Measurements from ENCODE around the gene MADD. TPM values are rescaled to one million over a fixed set of nuclear protein-coding genes. Genes with fewer than 3 reads are reported as not detected.

The MADD gene
- total and polyA plus RNA-seq, 2 donors = 28.9 to 32.9 TPM

DNA sequence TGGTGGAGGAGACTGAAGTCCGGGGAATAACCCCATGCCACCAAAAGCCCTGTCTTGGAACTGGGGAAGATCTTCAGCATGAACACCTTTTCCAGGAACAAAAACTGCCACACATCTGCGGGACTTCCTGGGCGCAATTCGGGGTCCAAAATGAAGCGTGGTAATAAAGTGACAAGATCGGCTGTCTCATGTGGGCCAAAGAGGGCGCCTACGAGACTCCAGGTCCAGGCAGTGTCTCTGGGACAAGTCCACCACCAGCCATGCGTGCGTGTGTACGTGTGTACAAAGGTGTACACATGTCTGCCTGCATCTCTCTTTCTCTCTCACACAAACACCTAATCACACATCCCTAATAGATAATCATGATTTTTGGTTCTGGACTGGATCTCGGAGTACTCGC lies 91.5 kb downstream of the MADD start:
- no peak overlapping the region for H3K4me3 ChIP-seq (ENCODE audit: low read depth, low read length)
- no peaks in the 10 kb centered on the region for H3K36me3 ChIP-seq (ENCODE audit: insufficient read depth)
- H3K4me1 ChIP-seq (ENCODE audit: insufficient read depth) = no peaks in the 10 kb centered on the region
- DNase-seq (ENCODE audit: extremely low spot score) = no peak
- 81% methylated on average over 13 of the region's 13 CpGs for WGBS
- no peak overlapping the region for H3K27ac ChIP-seq (ENCODE audit: low read depth)

DNA sequence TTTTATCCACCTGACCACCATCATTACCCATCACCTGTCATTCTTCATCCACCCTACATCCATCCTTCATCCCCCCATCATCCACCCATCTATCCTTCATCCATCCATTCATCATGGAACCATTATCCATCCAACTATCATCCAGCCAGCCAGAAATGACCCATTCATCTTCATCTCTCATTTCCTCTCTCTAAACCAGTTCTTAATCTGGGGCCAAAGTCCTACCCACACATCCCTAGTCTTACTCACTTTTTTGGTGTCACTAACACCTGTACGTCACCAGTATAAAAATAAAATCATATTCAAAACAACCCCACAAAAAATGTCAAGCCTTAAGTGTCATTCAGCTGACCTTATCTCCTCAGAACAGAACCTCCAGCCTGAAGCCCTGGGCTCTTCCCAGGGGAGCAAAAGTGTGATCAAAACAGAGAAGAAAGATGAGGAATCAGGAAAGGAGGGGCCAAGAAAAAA lies 96.1 kb downstream of the MADD start:
- 79% methylated on average over 1 of the region's 1 CpG for WGBS
- Histone ChIP-seq H3K27ac (ENCODE audit: low read depth) (no peak overlapping the region), H3K4me3 (ENCODE audit: low read depth, low read length) (no peak overlapping the region), H3K36me3 (ENCODE audit: insufficient read depth) (no peaks in the 10 kb centered on the region), H3K4me1 (ENCODE audit: insufficient read depth) (no peaks in the 10 kb centered on the region)
- no peak for DNase-seq (ENCODE audit: extremely low spot score)

GRCh38 chr11:47369676-47370075 lies 99.7 kb downstream of the MADD start:
- no peaks in the 10 kb centered on the region for H3K4me1 ChIP-seq (ENCODE audit: insufficient read depth)
- 59% methylated on average over 3 of the region's 3 CpGs for WGBS
- no peak for DNase-seq (ENCODE audit: extremely low spot score)

DNA sequence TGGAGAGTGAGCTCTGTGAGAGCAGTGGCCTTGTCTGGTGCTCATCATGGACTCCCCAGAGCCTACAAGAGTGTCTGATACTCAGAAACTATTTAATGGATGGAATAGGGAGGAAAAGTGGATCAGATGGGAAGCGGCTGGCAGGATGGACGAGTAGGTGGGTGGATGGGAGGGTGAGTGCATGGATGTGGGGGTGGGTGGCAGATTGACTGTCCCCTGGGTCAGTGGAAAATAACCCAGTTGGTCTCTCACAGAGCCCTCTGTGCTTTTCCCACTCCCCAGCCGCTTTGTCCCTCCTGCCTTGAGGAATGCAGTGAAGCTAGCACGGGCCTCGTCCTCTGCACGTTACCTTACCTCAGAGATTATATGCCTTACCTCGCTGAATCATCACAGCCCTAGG lies 102.5 kb downstream of the MADD start:
- DNase-seq (ENCODE audit: extremely low spot score) = no peak
- H3K4me3 ChIP-seq (ENCODE audit: low read depth, low read length) = no peak overlapping the region
- WGBS = 69% methylated on average over 7 of the region's 7 CpGs
- no peaks in the 10 kb centered on the region for H3K36me3 ChIP-seq (ENCODE audit: insufficient read depth)
- H3K27ac ChIP-seq (ENCODE audit: low read depth) = no peak overlapping the region
- no peaks in the 10 kb centered on the region for H3K4me1 ChIP-seq (ENCODE audit: insufficient read depth)

More at GRCh38 chr11:47369676-47370075, 99.7 kb downstream of the MADD start:
- no peak overlapping the region for H3K4me3 ChIP-seq (ENCODE audit: low read depth, low read length)
- H3K36me3 ChIP-seq (ENCODE audit: insufficient read depth) = no peaks in the 10 kb centered on the region
- H3K27ac ChIP-seq (ENCODE audit: low read depth) = no peak overlapping the region

DNA sequence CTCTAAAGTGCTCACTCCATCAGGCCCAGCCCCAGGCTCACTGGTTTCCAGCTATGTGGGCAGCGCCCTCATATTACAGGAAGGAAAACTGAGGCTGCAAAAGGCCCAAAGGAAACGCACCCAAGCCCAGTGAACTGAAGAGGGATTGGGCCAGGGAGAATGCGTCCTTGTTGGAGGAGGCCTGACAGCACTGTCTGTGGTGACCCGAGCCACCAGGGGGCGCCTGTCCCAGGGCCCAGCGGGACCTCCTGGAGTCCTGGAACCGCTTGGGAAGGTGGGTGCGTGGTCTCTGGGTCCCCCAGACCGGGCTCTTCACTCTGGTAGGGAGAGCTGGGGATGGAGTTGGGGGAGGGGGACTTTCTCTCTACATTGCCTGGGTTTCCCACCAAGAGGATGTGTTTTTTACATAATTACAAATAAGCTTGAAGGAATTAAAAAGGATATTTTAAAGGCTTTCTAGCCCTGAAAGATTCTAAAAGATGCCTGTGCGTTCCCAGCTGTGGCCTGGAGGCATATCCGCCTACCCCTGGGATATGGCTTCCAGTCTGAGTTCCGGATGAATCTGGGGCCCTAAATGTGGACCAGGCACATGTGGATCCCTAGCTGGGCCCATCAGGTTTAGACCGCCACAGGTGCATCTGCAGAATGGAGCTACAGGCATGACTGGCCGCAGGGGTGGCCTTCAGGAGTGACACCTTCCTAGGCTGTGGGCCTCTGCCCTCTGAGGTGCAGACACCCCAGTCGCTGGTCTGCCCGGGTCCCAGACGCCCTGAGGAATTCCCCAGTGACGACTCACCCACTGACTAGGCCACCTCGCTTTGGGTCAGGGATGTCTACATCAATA lies 104.2 kb downstream of the MADD start:
- Histone ChIP-seq H3K27ac (ENCODE audit: low read depth) (no peak overlapping the region), H3K36me3 (ENCODE audit: insufficient read depth) (no peaks in the 10 kb centered on the region), H3K4me1 (ENCODE audit: insufficient read depth) (no peaks in the 10 kb centered on the region), H3K4me3 (ENCODE audit: low read depth, low read length) (no peak overlapping the region)
- 41% methylated on average over 19 of the region's 19 CpGs for WGBS
- DNase-seq (ENCODE audit: extremely low spot score) = no peak

GRCh38 chr11:47374720-47375019 lies 104.7 kb downstream of the MADD start:
- Histone ChIP-seq H3K27ac (ENCODE audit: low read depth) (no peak overlapping the region), H3K4me3 (ENCODE audit: low read depth, low read length) (no peak overlapping the region), H3K4me1 (ENCODE audit: insufficient read depth) (no peaks in the 10 kb centered on the region), H3K36me3 (ENCODE audit: insufficient read depth) (no peaks in the 10 kb centered on the region)
- DNase-seq (ENCODE audit: extremely low spot score) = no peak
- WGBS = 86% methylated on average over 5 of the region's 5 CpGs

DNA sequence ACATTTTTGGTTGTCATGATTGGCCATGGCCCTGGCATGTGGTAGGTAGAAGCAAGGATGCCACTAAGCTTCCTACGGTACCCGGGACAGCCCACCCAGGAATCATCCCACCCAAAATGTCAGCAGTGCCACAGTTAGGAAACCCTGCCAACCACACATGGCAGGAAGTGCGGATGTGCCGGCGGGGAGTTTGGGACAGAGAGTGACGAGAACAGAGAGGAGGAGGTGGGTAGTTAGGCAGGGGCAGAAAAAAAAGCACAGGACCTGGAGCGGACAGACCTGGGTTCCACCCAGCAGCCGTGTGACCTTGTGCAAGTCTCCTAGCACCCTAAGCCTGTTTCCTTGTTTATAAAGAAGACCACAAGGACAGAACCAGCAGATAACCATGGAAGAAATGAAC lies 105.1 kb downstream of the MADD start:
- Histone ChIP-seq H3K4me1 (ENCODE audit: insufficient read depth) (no peaks in the 10 kb centered on the region), H3K27ac (ENCODE audit: low read depth) (no peak overlapping the region), H3K36me3 (ENCODE audit: insufficient read depth) (no peaks in the 10 kb centered on the region), H3K4me3 (ENCODE audit: low read depth, low read length) (no peak overlapping the region)
- 83% methylated on average over 8 of the region's 8 CpGs for WGBS
- no peak for DNase-seq (ENCODE audit: extremely low spot score)

DNA sequence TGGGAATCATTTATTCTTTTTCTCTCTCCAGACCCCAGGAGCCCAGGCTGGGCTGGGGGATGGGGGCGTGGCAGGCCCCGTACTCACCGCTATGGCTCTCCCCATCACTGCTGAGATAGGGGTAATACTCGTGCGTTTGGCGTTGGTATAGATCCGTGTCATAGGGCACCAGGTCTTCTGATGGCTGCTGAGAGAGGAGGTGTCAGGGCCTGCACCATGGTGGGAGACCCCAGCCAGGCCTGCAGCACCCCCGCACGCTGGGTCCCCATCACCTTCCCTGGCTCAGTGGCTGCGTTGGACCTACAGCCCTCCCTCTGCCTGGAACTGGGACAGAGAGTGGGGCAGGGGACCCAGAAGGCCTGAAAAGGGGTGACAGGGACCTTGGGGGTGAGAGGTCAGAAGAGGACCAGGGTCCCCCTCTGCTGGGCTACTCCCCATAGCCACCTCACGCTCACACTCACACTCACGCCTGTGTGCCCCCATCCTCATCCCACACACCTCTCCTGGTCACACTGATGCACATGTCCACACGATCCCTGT lies 105.7 kb downstream of the MADD start:
- no peak for DNase-seq (ENCODE audit: extremely low spot score)
- no peak overlapping the region for H3K4me3 ChIP-seq (ENCODE audit: low read depth, low read length)
- H3K27ac ChIP-seq (ENCODE audit: low read depth) = no peak overlapping the region
- H3K4me1 ChIP-seq (ENCODE audit: insufficient read depth) = no peaks in the 10 kb centered on the region
- no peaks in the 10 kb centered on the region for H3K36me3 ChIP-seq (ENCODE audit: insufficient read depth)
- WGBS = 94% methylated on average over 13 of the region's 13 CpGs

GRCh38 chr11:47376107-47376524 lies 106.2 kb downstream of the MADD start:
- no peak overlapping the region for H3K27ac ChIP-seq (ENCODE audit: low read depth)
- H3K4me1 ChIP-seq (ENCODE audit: insufficient read depth) = no peaks in the 10 kb centered on the region
- H3K4me3 ChIP-seq (ENCODE audit: low read depth, low read length) = no peak overlapping the region
- 81% methylated on average over 8 of the region's 8 CpGs for WGBS
- DNase-seq (ENCODE audit: extremely low spot score) = no peak
- no peaks in the 10 kb centered on the region for H3K36me3 ChIP-seq (ENCODE audit: insufficient read depth)

DNA sequence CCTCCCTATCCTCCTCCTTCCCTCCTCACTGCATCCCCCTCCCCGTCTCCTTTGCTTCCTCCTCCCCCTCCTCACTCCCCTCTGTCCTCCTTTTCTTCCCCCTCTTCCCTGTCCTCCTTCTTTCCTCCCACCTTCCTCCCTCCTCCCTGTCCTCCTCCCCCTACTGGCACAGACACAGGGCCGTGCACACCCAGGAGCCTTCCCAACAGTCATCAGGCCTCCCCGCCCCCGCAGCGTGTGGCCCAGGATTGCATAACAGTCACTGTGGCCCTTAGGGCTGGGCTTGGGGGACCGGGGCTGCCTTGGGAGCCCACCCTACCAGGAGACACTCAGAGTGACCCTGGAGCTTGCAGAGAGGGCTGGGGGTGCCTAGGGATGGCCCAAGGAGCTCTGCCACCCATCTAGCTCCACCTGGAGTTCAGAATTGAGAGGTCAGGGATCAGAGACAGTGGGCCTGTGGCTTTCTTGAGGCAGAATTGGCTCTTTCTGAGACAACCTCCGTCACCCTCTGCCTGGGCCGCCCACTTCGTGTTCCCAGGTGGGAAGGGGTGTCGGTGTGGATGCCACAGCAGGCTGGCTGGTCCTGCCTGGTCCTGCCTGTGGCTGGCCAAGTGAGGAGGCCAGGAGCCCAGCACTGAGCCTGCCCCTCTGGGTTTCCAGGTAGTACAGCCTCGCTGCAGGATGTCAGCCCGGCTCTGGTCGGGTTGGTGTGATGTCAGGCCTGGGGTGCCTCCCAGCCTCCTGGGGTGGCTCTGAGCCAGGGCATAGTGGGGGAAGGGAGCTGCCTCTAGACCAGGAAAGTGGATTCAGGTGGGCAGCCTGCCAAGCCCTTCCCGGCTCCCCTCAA lies 106.8 kb downstream of the MADD start:
- H3K27ac ChIP-seq (ENCODE audit: low read depth) = no peak overlapping the region
- DNase-seq (ENCODE audit: extremely low spot score) = no peak
- no peaks in the 10 kb centered on the region for H3K36me3 ChIP-seq (ENCODE audit: insufficient read depth)
- no peaks in the 10 kb centered on the region for H3K4me1 ChIP-seq (ENCODE audit: insufficient read depth)
- 66% methylated on average over 14 of the region's 14 CpGs for WGBS
- H3K4me3 ChIP-seq (ENCODE audit: low read depth, low read length) = no peak overlapping the region

DNA sequence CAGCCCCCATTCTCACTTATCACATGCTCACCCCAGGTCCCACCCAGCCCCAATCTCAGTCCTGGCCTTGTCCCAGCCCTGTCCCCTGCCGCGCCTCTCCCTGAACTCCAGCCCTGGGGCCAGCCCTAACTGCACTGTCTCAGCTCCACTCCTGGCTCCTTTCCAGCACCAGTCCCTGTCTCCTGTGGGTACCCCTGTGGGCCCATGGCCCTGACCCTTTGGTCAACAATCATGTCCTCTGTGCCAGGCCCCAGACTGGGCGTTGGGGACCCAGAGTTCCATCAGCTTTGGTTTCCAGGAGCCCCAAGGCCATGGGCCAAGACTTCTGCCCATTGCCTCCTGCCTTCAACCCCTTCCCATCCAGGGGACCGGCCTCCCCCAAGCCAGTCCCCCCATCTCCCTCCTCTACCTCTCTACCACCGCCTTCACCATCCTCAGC lies 107.7 kb downstream of the MADD start:
- DNase-seq (ENCODE audit: extremely low spot score) = no peak
- Histone ChIP-seq H3K4me3 (ENCODE audit: low read depth, low read length) (no peak overlapping the region), H3K4me1 (ENCODE audit: insufficient read depth) (no peaks in the 10 kb centered on the region), H3K27ac (ENCODE audit: low read depth) (no peak overlapping the region), H3K36me3 (ENCODE audit: insufficient read depth) (no peaks in the 10 kb centered on the region)
- 77% methylated on average over 5 of the region's 5 CpGs for WGBS

DNA sequence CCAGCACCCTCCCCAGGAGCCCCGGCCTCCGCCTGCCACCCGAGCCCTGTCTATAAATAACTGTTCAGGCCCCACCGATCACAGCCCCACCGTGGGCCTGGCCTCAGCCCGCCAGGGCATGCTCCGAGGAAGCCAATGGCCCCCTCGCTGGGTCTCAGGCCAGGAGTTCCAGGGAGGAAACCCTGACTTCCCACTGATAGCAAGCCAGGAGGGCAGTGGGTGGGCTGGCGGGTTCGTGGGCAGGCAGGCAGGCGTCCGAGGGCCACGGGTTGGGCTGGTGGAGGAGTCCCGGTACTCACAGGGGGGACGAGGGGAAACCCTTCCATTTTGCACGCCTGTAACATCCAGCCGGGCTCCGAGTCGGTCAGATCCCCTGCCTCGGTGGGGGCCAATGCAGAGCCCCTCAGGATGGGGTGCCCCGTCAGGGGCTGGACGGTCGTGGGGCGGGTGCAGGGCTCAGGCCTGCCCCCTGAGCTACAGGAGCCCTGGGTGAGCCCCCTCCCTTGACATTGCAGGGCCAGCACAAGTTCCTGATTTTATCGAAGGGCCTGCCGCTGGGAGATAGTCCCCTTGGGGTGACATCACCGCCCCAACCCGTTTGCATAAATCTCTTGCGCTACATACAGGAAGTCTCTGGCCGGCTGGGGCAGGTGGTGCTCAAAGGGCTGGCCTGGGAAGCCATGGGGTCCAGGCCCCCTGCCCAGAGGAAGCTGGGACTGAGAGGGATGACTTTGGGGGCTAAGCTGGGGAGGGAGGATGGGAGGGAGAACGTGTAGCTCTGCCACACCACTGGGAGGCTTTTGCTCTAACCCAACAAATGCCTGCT lies 108.3 kb downstream of the MADD start, which contains the start of gene SPI1:
SPI1 (minus strand) TSS at position 538 of the 826 bp plus-strand sequence; CDS start at position 344, 194 bp downstream.
- Histone ChIP-seq H3K4me1 (ENCODE audit: insufficient read depth) (no peaks in the 10 kb centered on the region), H3K36me3 (ENCODE audit: insufficient read depth) (no peaks in the 10 kb centered on the region), H3K4me3 (ENCODE audit: low read depth, low read length) (no peak within 1 kb of the TSS), H3K27ac (ENCODE audit: low read depth) (no peak within 1 kb of the TSS)
- no peak for DNase-seq (ENCODE audit: extremely low spot score)
- 64% methylated on average over 31 of the region's 31 CpGs for WGBS

DNA sequence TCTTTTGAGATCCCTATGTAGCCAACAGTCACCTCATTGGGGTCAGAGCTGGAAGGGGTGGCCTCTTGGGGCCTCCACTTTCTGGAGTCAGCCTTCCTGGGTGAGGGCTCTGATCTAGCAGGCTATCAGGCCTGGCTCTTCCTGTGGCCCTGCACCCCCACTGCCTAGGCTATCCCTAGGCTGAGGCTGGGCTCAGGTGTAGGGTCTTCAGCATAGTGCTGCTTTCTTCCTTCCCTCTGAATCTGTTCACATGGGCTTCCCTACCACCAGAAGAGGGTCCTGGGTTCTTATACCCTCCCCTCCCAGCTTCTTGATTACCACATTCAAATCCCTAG lies 108.9 kb downstream of the MADD start:
- no peak for DNase-seq (ENCODE audit: extremely low spot score)
- Histone ChIP-seq H3K4me3 (ENCODE audit: low read depth, low read length) (no peak overlapping the region), H3K4me1 (ENCODE audit: insufficient read depth) (no peaks in the 10 kb centered on the region), H3K36me3 (ENCODE audit: insufficient read depth) (no peaks in the 10 kb centered on the region), H3K27ac (ENCODE audit: low read depth) (no peak overlapping the region)
